Measurements from ENCODE around the gene RAPGEF2. TPM values are rescaled to one million over a fixed set of nuclear protein-coding genes. Genes with fewer than 3 reads are reported as not detected.

The RAPGEF2 gene
- total RNA-seq, 1 experiment from 2014 or later = 17.6 TPM

GRCh38 chr4:159282944-159283343 lies 180.1 kb downstream of the RAPGEF2 start:
- TF ChIP-seq CTCF (IDR thresholded peaks at IDR 0.05) = no peak
- TF ChIP-seq SIN3A (IDR thresholded peaks at IDR 0.05; ENCODE audit: borderline replicate concordance, insufficient read depth, low read depth, low read length) = no peak
- no peak for TF ChIP-seq TCF7L2 (IDR thresholded peaks at IDR 0.05; ENCODE audit: low read depth, low read length)
- TF ChIP-seq REST (IDR thresholded peaks at IDR 0.05; ENCODE audit: insufficient read depth in 1 of 2, low read depth in 2 of 2, low read length in 1 of 2) = no peak
- TF ChIP-seq POLR2AphosphoS5 (IDR thresholded peaks at IDR 0.05; ENCODE audit: low read depth, low read length) = no peak
- CTCF ChIA-PET = no interaction called here

GRCh38 chr4:159283696-159284095 lies 180.8 kb downstream of the RAPGEF2 start:
- DNase-seq (ENCODE audit: low read depth, low spot score) = no peak
- H3K4me3 ChIP-seq (ENCODE audit: low read depth in 2 of 2, low read length in 2 of 2) = no peak overlapping the region
- TF ChIP-seq TCF7L2 (IDR thresholded peaks at IDR 0.05; ENCODE audit: low read depth, low read length) (no peak), SIN3A (IDR thresholded peaks at IDR 0.05; ENCODE audit: borderline replicate concordance, insufficient read depth, low read depth, low read length) (no peak), POLR2AphosphoS5 (IDR thresholded peaks at IDR 0.05; ENCODE audit: low read depth, low read length) (no peak), REST (IDR thresholded peaks at IDR 0.05; ENCODE audit: insufficient read depth in 1 of 2, low read depth in 2 of 2, low read length in 1 of 2) (no peak), CTCF (IDR thresholded peaks at IDR 0.05) (no peak)
- H3K36me3 ChIP-seq (ENCODE audit: control insufficient read depth, insufficient read depth, low read length) = no peaks in the 10 kb centered on the region
- no peak for ATAC-seq
- in situ Hi-C loops (cut with HindIII; ENCODE audit: low pct_unique_long_range_greater_than_20kb, low sequenced_read_pairs) (no loop called here), intact Hi-C loops (cut with micrococcal nuclease; ENCODE audit: unreplicated experiment) (no loop called here)
- BruUV-seq (replicated peaks) = no TSS peak
- ChIA-PET POLR2A (no interaction called here), CTCF (no interaction called here)
- no peaks in the 10 kb centered on the region for H3K9me3 ChIP-seq (ENCODE audit: control insufficient read depth, insufficient read depth, low read depth, low read length)
- H3K27me3 ChIP-seq (ENCODE audit: control insufficient read depth, insufficient read depth, low read length) = no peaks in the 10 kb centered on the region
- no peak overlapping the region for H3K27ac ChIP-seq (ENCODE audit: low read length)
- H3K4me1 ChIP-seq (ENCODE audit: control insufficient read depth, insufficient read depth, low read length) = no peaks in the 10 kb centered on the region

More at GRCh38 chr4:159282944-159283343, 180.1 kb downstream of the RAPGEF2 start:
- intact Hi-C loops (cut with micrococcal nuclease; ENCODE audit: unreplicated experiment) (no loop called here), in situ Hi-C loops (cut with HindIII; ENCODE audit: low pct_unique_long_range_greater_than_20kb, low sequenced_read_pairs) (no loop called here)
- DNase-seq (ENCODE audit: low read depth, low spot score) = no peak
- ATAC-seq = no peak
- no peaks in the 10 kb centered on the region for H3K36me3 ChIP-seq (ENCODE audit: control insufficient read depth, insufficient read depth, low read length)
- no peaks in the 10 kb centered on the region for H3K4me1 ChIP-seq (ENCODE audit: control insufficient read depth, insufficient read depth, low read length)
- no peak overlapping the region for H3K4me3 ChIP-seq (ENCODE audit: low read depth in 2 of 2, low read length in 2 of 2)
- no peaks in the 10 kb centered on the region for H3K9me3 ChIP-seq (ENCODE audit: control insufficient read depth, insufficient read depth, low read depth, low read length)
- no peak overlapping the region for H3K27ac ChIP-seq (ENCODE audit: low read length)
- BruUV-seq (replicated peaks) = no TSS peak
- no peaks in the 10 kb centered on the region for H3K27me3 ChIP-seq (ENCODE audit: control insufficient read depth, insufficient read depth, low read length)
- POLR2A ChIA-PET = no interaction called here

All from Panc1 (cell line).